Ishikawa (cell line): ENCODE data around the gene URI1.

Experiments
- CEBPB ChIP-seq: IDR thresholded peaks from 2 replicates; pipeline ENCODE4 v1.6.1; 2012
- CREB1 ChIP-seq: IDR thresholded peaks from 2 replicates; pipeline ENCODE4 v1.6.1; 2012; ENCODE audit warnings: low read depth
- EGR1 ChIP-seq: IDR thresholded peaks from 2 replicates; pipeline ENCODE4 v1.6.1; 2012
- EP300 ChIP-seq: IDR thresholded peaks from 2 replicates; pipeline ENCODE4 v1.6.1; 2012; ENCODE audit warnings: borderline replicate concordance
- FOXM1 ChIP-seq: IDR thresholded peaks from 2 replicates; pipeline ENCODE4 v1.6.1; 2012; ENCODE audit warnings: low read depth, borderline replicate concordance
- MAX ChIP-seq: IDR thresholded peaks from 2 replicates; pipeline ENCODE4 v1.6.1; 2012
- NFIC ChIP-seq: IDR thresholded peaks from 2 replicates; pipeline ENCODE4 v1.6.1; 2012
- RAD21 ChIP-seq: IDR thresholded peaks from 2 replicates; pipeline ENCODE4 v1.6.1; 2012; ENCODE audit warnings: low read depth
- TAF1 ChIP-seq: IDR thresholded peaks from 2 replicates; pipeline ENCODE4 v1.6.1; 2012; ENCODE audit warnings: low read depth, mild to moderate bottlenecking
- TCF12 ChIP-seq: IDR thresholded peaks from 2 replicates; pipeline ENCODE4 v1.6.1; 2012; ENCODE audit warnings: low read depth
- TEAD4 ChIP-seq: IDR thresholded peaks from 2 replicates; pipeline ENCODE4 v1.6.1; 2012
- USF1 ChIP-seq: IDR thresholded peaks from 2 replicates; pipeline ENCODE4 v1.6.1; 2012
- YY1 ChIP-seq: IDR thresholded peaks from 2 replicates; pipeline ENCODE4 v1.6.1; 2012; ENCODE audit warnings: low read depth
- ZBTB7A ChIP-seq: IDR thresholded peaks from 2 replicates; pipeline ENCODE4 v1.6.1; 2012; ENCODE audit warnings: low read depth
- TF ChIP-seq, protein P1 (sequence below): IDR thresholded peaks from 2 replicates; pipeline ENCODE4 v1.6.1; 2012; ENCODE audit warnings: low read depth, mild to moderate bottlenecking

Gene URI1

GRCh38 chr19:30062065-30062906, 120.2 kb downstream of the URI1 start:
- TF ChIP-seq, protein P1, sequence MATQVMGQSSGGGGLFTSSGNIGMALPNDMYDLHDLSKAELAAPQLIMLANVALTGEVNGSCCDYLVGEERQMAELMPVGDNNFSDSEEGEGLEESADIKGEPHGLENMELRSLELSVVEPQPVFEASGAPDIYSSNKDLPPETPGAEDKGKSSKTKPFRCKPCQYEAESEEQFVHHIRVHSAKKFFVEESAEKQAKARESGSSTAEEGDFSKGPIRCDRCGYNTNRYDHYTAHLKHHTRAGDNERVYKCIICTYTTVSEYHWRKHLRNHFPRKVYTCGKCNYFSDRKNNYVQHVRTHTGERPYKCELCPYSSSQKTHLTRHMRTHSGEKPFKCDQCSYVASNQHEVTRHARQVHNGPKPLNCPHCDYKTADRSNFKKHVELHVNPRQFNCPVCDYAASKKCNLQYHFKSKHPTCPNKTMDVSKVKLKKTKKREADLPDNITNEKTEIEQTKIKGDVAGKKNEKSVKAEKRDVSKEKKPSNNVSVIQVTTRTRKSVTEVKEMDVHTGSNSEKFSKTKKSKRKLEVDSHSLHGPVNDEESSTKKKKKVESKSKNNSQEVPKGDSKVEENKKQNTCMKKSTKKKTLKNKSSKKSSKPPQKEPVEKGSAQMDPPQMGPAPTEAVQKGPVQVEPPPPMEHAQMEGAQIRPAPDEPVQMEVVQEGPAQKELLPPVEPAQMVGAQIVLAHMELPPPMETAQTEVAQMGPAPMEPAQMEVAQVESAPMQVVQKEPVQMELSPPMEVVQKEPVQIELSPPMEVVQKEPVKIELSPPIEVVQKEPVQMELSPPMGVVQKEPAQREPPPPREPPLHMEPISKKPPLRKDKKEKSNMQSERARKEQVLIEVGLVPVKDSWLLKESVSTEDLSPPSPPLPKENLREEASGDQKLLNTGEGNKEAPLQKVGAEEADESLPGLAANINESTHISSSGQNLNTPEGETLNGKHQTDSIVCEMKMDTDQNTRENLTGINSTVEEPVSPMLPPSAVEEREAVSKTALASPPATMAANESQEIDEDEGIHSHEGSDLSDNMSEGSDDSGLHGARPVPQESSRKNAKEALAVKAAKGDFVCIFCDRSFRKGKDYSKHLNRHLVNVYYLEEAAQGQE = no peak
- TF ChIP-seq RAD21 (no peak), CREB1 (no peak), TEAD4 (no peak), NFIC (no peak), EGR1 (no peak), TCF12 (no peak), MAX (no peak)

DNA sequence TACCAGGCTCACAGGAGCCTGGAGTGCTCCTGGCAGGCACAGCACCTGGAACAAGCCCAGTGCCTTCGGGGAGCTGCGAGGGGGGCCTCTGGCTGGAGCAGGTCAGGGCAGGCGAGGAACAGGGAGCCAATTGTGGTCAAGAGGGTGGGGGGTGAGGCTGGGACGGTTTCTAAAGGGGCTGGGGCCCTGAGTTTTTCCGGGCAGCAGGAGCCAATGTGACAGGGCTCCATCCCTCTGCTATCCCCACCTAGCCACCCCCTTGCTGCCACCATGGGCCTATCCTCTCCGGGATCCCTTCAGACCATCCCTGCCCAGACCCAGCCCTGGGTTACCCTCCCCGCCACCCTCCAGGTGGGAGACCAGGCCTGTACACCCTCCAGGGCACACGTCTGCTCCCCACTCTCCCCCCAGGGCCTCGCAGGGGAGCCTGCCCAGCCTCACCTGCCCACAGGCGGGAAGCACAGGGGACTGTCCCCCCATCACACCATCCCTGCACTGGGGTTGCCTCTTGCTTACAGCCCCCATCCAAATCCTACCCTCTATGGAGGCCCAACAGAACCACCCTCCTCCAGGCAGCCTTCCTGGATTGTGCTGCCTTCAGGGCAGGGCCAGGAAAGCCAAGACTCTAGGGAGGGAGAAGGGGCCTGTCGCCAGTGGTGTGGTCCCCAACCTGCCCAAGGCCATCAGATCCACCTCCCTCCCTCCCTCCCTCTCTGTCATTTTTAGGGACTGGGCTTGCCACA, 121.0 kb downstream of the URI1 start:
- TF ChIP-seq USF1 (no peak), CEBPB (no peak), RAD21 (no peak), EGR1 (no peak), EP300 (no peak), YY1 (no peak), TAF1 (no peak), FOXM1 (no peak), MAX (no peak), ZBTB7A (no peak), NFIC (no peak), TCF12 (no peak), CREB1 (no peak), TEAD4 (no peak)
- TF ChIP-seq, protein P1 = no peak

DNA sequence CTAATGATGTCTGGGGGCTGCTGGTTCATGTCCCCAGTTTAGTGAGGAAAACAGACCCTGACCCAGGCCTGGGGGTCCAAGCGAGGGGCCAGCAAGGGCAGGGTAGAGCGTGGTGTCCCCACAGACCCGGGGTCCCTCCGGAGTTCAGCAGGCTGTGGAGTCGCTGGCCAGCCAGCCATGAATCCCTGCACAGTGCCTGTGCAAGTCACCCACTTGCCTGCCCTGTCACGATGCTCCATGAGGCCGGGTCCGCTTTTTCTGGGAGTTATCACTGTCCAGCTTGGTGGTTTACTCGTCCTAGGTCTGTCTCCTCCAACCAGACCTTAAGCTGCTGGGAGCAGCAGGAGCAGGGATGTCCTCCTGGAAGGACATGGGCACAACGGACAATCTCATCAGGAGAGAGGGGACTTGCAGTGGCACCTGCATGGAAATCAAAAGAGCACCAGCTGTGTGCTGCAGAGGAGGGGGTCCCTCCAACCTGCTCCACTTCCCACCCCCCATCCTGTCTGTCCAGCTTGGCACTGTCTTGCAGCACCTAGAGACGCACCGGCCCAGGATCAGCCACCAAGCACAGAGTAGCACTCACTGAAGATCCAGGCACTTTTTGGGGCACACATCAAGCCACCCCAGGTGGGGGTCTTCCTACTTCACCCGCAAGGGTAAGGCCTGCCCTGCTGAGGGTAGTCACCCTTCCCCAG, 121.8 kb downstream of the URI1 start:
- no peak for TF ChIP-seq YY1
- no peak for TF ChIP-seq EP300
- no peak for TF ChIP-seq NFIC
- no peak for TF ChIP-seq CREB1
- no peak for TF ChIP-seq TEAD4
- TF ChIP-seq USF1 = no peak
- TF ChIP-seq TAF1 = no peak
- no peak for TF ChIP-seq ZBTB7A
- no peak for TF ChIP-seq MAX
- no peak for TF ChIP-seq CEBPB
- no peak for TF ChIP-seq EGR1
- no peak for TF ChIP-seq TCF12
- no peak for TF ChIP-seq RAD21
- TF ChIP-seq, protein P1 = no peak
- TF ChIP-seq FOXM1 = no peak
